Colonic mucosa (tissue), 4 donors: Measurements from ENCODE around the gene SLC38A9. TPM values are rescaled to one million over a fixed set of nuclear protein-coding genes. Genes with fewer than 3 reads are reported as not detected.
"Not testable (repeated sequence)": the region's sequence is repeated elsewhere in the genome, so short reads cannot be mapped to it uniquely, and the experiment has no call there.

Experiments
- DNase-seq: peaks from one replicate; pipeline ENCODE4 v3.0.0-alpha.2; 2020
- H3K27ac ChIP-seq: fragments of 200-600 bp; one replicate; pipeline ENCODE4 v1.8.0; 2021
- H3K27me3 ChIP-seq: fragments of 200-600 bp; one replicate; pipeline ENCODE4 v1.8.0; 2021
- H3K36me3 ChIP-seq: fragments of 200-600 bp; one replicate; pipeline ENCODE4 v1.8.0; 2021
- H3K4me1 ChIP-seq: fragments of 200-600 bp; one replicate; pipeline ENCODE4 v1.8.0; 2021; ENCODE audit warnings: mild to moderate bottlenecking
- H3K4me3 ChIP-seq: fragments of 200-600 bp; one replicate; pipeline ENCODE4 v1.8.0; 2021
- H3K9ac ChIP-seq, 2 donors: one replicate each; pipeline ENCODE4 v1.7.0; 2013; ENCODE audit warnings: control low read depth in 2 of 2, low read depth in 2 of 2, low read length in 2 of 2
- H3K9me3 ChIP-seq: fragments of 200-600 bp; one replicate; pipeline ENCODE4 v1.8.0; 2021
- CTCF ChIP-seq: fragments of 200-600 bp; IDR thresholded peaks from one replicate; pipeline ENCODE4 v1.8.0; 2022; ENCODE audit warnings: antibody characterized with exemption, mild to moderate bottlenecking
- intact Hi-C: fragments of 100-400 bp; cut with DNase I; formaldehyde crosslinking; loops from one replicate; pipeline ENCODE4 v1.14.1; 2022
- total RNA-seq, 2 donors: library from RNA; stranded (reverse); fragmentation: NEBNext Ultra II Directional in 1 of 2; extraction: Animal tissue kit (Norgen Biotek cat#: 25700) in 1 of 2; gene quantifications; one replicate each; pipeline ENCODE4 v1.2.1, GENCODE V29; 2021
- donor health status: healthy.
- donor health status: DM: no; HTN: no; CAD: no.
- donor health status: DM: no; HTN: no; CAD: no.

SLC38A9 gene
- total RNA-seq, 2 donors from 2014 or later: 17.3 to 20.0 TPM

DNA sequence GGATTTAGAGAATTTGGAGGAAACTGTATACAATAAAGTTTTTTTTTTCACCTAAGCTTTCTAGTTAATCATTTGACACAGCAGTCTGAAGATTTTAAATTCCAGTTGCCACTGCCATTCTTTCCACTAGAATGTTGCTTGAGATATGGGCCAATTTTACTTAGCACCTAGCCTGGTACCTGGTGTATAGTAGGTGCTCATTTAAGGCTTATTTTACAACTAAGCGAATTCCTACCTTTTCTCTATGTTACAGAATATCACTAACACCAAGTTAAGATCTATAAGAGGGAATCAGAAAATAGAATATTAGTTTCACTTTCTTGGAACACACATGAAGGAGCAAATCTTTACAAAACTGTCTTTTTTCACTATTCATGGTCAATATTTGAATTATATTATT lies 22.5 kb upstream of the SLC38A9 start:
- H3K4me1 ChIP-seq: no peaks in the 10 kb centered on the region
- no peak for TF ChIP-seq CTCF
- no peak overlapping the region for H3K9ac ChIP-seq
- no peaks in the 10 kb centered on the region for H3K36me3 ChIP-seq
- DNase-seq: no peak
- no peak overlapping the region for H3K27ac ChIP-seq
- no peak overlapping the region for H3K4me3 ChIP-seq
- intact Hi-C loops: no loop called here
- H3K9me3 ChIP-seq: no peaks in the 10 kb centered on the region
- no peaks in the 10 kb centered on the region for H3K27me3 ChIP-seq

- Histone ChIP-seq H3K9me3 (no peaks in the 10 kb centered on the region), H3K36me3 (no peaks in the 10 kb centered on the region), H3K4me3 (no peak overlapping the region), H3K4me1 (no peaks in the 10 kb centered on the region), H3K27ac (no peak overlapping the region), H3K9ac (no peak overlapping the region), H3K27me3 (no peaks in the 10 kb centered on the region)
- TF ChIP-seq CTCF: no peak
- intact Hi-C loops: no loop called here
- no peak for DNase-seq
Measured at GRCh38 chr5:55732585-55732984, 20.5 kb upstream of the SLC38A9 start.

- H3K27me3 ChIP-seq: no peaks in the 10 kb centered on the region
- no peaks in the 10 kb centered on the region for H3K9me3 ChIP-seq
- intact Hi-C loops: no loop called here
- no peak for DNase-seq
- no peaks in the 10 kb centered on the region for H3K4me1 ChIP-seq
- no peak overlapping the region for H3K4me3 ChIP-seq
- no peak for TF ChIP-seq CTCF
- H3K9ac ChIP-seq: no peak overlapping the region
- no peaks in the 10 kb centered on the region for H3K36me3 ChIP-seq
- H3K27ac ChIP-seq: no peak overlapping the region
Measured at GRCh38 chr5:55731848-55732247, 19.7 kb upstream of the SLC38A9 start.

DNA sequence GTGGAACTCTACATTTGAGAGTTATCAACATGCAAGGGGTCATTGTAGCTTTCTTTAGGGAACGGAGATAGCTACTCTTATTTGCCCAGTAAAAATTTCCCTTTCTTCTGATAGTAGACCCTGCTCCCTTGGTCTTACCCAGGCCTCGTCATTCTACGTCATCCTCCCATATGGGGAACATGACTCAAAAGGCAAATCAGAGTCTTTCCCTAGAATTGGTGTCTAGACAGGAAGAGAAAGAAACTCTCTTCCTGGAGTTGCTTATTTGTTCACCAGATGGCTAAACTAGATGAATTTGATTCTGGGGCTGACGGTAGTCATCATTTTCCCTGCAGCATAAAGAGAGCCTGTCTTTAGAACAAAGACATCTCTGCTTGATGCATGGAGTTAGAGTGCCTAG lies 12.2 kb upstream of the SLC38A9 start:
- no peak overlapping the region for H3K4me3 ChIP-seq
- no peaks in the 10 kb centered on the region for H3K27me3 ChIP-seq
- no peak overlapping the region for H3K9ac ChIP-seq
- intact Hi-C loops: no loop called here
- H3K27ac ChIP-seq: no peak overlapping the region
- H3K9me3 ChIP-seq: no peaks in the 10 kb centered on the region
- no peak for DNase-seq
- H3K4me1 ChIP-seq: no peaks in the 10 kb centered on the region
- no peak for TF ChIP-seq CTCF
- H3K36me3 ChIP-seq: no peaks in the 10 kb centered on the region

DNA sequence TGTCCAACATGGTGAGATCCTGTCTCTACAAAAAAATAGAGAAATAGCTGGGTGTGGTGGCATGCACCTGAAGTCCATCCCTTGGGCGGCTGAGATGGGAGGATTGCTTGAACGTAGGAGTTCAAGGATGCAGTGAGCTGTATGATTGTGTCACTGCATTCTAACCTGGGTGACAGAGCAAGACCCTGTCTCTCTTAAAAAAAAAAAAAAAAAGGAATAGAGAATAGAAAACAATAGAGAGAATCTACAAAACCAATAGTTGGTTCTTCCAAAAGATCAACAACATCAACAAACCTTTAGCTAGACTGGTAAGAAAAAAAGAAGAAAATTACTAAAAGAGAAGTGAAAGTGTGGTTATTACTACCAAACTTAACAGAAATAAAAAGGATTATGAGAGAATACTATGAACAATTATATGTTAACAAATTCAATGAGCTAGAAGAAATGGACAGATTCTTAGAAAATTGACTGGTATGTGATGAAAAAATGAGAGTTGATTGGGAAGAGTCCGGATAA lies 8.1 kb upstream of the SLC38A9 start:
- intact Hi-C loops: no loop called here
- no peak overlapping the region for H3K4me3 ChIP-seq

GRCh38 chr5:55719026-55719425 lies 6.9 kb upstream of the SLC38A9 start:
- H3K4me3 ChIP-seq, H3K27me3 ChIP-seq, intact Hi-C loops, H3K9me3 ChIP-seq, H3K27ac ChIP-seq, H3K36me3 ChIP-seq, H3K9ac ChIP-seq, DNase-seq, H3K4me1 ChIP-seq: not testable (repeated sequence)

More for the DNA sequence above, 8.1 kb upstream of the SLC38A9 start:
- no peaks in the 10 kb centered on the region for H3K4me1 ChIP-seq
- H3K9ac ChIP-seq: no peak overlapping the region
- DNase-seq: no peak
- TF ChIP-seq CTCF: no peak
- no peak overlapping the region for H3K27ac ChIP-seq
- no peaks in the 10 kb centered on the region for H3K9me3 ChIP-seq
- H3K27me3 ChIP-seq: no peaks in the 10 kb centered on the region
- H3K36me3 ChIP-seq: no peaks in the 10 kb centered on the region
